Liver (tissue), 9 donors: ENCODE results near the gene ERGIC1. TPM values are rescaled to one million over a fixed set of nuclear protein-coding genes. Genes with fewer than 3 reads are reported as not detected.

ENCODE experiments used
- DNase-seq: peaks from one replicate; pipeline ENCODE4 v3.0.0-alpha.2; 2017; ENCODE audit warnings: low spot score
- H3K27ac ChIP-seq, 2 donors: one replicate each; pipeline ENCODE4 v1.7.0; 2013; ENCODE audit warnings: inconsistent platforms in 2 of 2, low read length in 2 of 2, control low read depth in 1 of 2, low read depth in 1 of 2, mild to moderate bottlenecking in 1 of 2
- H3K27me3 ChIP-seq, 4 donors: one replicate each; pipeline versions ENCODE4 v1.6.1 to v1.7.0; 2013; ENCODE audit warnings: low read length in 3 of 4, inconsistent platforms in 1 of 4, mild to moderate bottlenecking in 1 of 4, moderate library complexity in 1 of 4; ENCODE audit not compliant: control insufficient read depth in 4 of 4, insufficient read depth in 4 of 4
- H3K36me3 ChIP-seq, 4 donors: one replicate each; pipeline versions ENCODE4 v1.6.1 to v1.7.0; 2013; ENCODE audit warnings: low read length in 3 of 4, mild to moderate bottlenecking in 3 of 4, low read depth in 1 of 4, moderate library complexity in 1 of 4; ENCODE audit not compliant: control insufficient read depth in 4 of 4, insufficient read depth in 3 of 4
- H3K4me1 ChIP-seq, 4 donors: one replicate each; pipeline versions ENCODE4 v1.6.1 to v1.7.0; 2013; ENCODE audit warnings: low read length in 3 of 4, mild to moderate bottlenecking in 3 of 4, moderate library complexity in 1 of 4; ENCODE audit not compliant: control insufficient read depth in 4 of 4, insufficient read depth in 4 of 4
- H3K4me3 ChIP-seq, 3 donors: one replicate each; pipeline versions ENCODE4 v1.6.1 to v1.7.0; 2013; ENCODE audit warnings: low read length in 3 of 3, control low read depth in 1 of 3, low read depth in 1 of 3, mild to moderate bottlenecking in 1 of 3
- H3K9ac ChIP-seq, 2 donors: one replicate each; pipeline ENCODE4 v1.7.0; 2013; ENCODE audit warnings: low read length in 2 of 2, mild to moderate bottlenecking in 2 of 2, moderate library complexity in 2 of 2, control low read depth in 1 of 2, low read depth in 1 of 2
- H3K9me3 ChIP-seq, 4 donors: one replicate each; pipeline versions ENCODE4 v1.6.1 to v1.7.0; 2013; ENCODE audit warnings: low read length in 3 of 4; ENCODE audit not compliant: control insufficient read depth in 4 of 4
- CTCF ChIP-seq: fragments of 150-350 bp; IDR thresholded peaks from 2 replicates; pipeline ENCODE4 v1.5.1; 2017; ENCODE audit warnings: improper control_type of control experiment, low read depth, low read length; ENCODE audit not compliant: missing input control
- EGR1 ChIP-seq, 2 donors: IDR thresholded peaks; 2 replicates each; pipeline ENCODE4 v1.6.1; 2016 to 2018; ENCODE audit warnings: antibody characterized with exemption in 2 of 2, low read depth in 2 of 2
- FOXA1 ChIP-seq: IDR thresholded peaks from 2 replicates; pipeline ENCODE4 v1.6.1; 2016; ENCODE audit warnings: antibody characterized with exemption
- FOXA2 ChIP-seq: IDR thresholded peaks from 2 replicates; pipeline ENCODE4 v1.6.1; 2016; ENCODE audit warnings: antibody characterized with exemption
- HNF4A ChIP-seq, 2 donors: conservative IDR thresholded peaks; 2 replicates each; pipeline ENCODE4 v1.6.1; 2016; ENCODE audit warnings: antibody characterized with exemption in 2 of 2, mild to moderate bottlenecking in 2 of 2
- HNF4G ChIP-seq: IDR thresholded peaks from 2 replicates; pipeline ENCODE4 v1.6.1; 2016; ENCODE audit warnings: antibody characterized with exemption
- JUND ChIP-seq, 2 donors: IDR thresholded peaks; 2 replicates each; pipeline ENCODE4 v1.6.1; 2016; ENCODE audit warnings: antibody characterized with exemption in 2 of 2
- RAD21 ChIP-seq, 2 donors: IDR thresholded peaks; 2 replicates each; pipeline ENCODE4 v1.6.1; 2016; ENCODE audit warnings: antibody characterized with exemption in 2 of 2, mild to moderate bottlenecking in 2 of 2
- REST ChIP-seq: IDR thresholded peaks from 2 replicates; pipeline ENCODE4 v1.6.1; 2016; ENCODE audit warnings: antibody characterized with exemption, mild to moderate bottlenecking
- RXRA ChIP-seq, 2 donors: IDR thresholded peaks; 2 replicates each; pipeline ENCODE4 v1.6.1; 2017 to 2018; ENCODE audit warnings: antibody characterized with exemption in 2 of 2, mild to moderate bottlenecking in 1 of 2
- TAF1 ChIP-seq: conservative IDR thresholded peaks from 2 replicates; pipeline ENCODE4 v1.6.1; 2016; ENCODE audit warnings: antibody characterized with exemption, mild to moderate bottlenecking
- YY1 ChIP-seq: IDR thresholded peaks from 2 replicates; pipeline ENCODE4 v1.6.1; 2016; ENCODE audit warnings: antibody characterized with exemption, mild to moderate bottlenecking
- ZBTB33 ChIP-seq: IDR thresholded peaks from 2 replicates; pipeline ENCODE4 v1.6.1; 2016; ENCODE audit warnings: antibody characterized with exemption
- WGBS: extraction: QIAGEN DNeasy Blood & Tissue Kit; methylation state at CpG from one replicate; pipeline ENCODE4 v1.1.7; 2013; 5-methylcytosine and 5-hydroxymethylcytosine counted together
- polyA plus RNA-seq, 2 donors: library from polyadenylated mRNA; stranded (reverse) in 1 of 2; unstranded in 1 of 2; fragments of 200-250 nt in 1 of 2; fragments of >200 nt in 1 of 2; fragmentation: Nextera tagmentation in 1 of 2; extraction: Ambion mirVana in 1 of 2; gene quantifications; one replicate each; pipeline versions ENCODE4 v1.2.1 to v1.2.3, GENCODE V29; 2013 to 2015
- total RNA-seq, 2 donors: library from RNA; depleted of rRNA; stranded (reverse); fragments of >200 nt; gene quantifications; one replicate each; pipeline ENCODE4 v1.2.3, GENCODE V29; 2014
- donor health status: healthy.
- donor health status: healthy.
- donor health status: healthy.
- donor health status: healthy.
- donor health status: healthy.

The ERGIC1 gene
- total and polyA plus RNA-seq, 4 donors: 45.4 to 155 (median 101) TPM

- H3K4me3 ChIP-seq: no peak overlapping the region
- no peaks in the 10 kb centered on the region for H3K4me1 ChIP-seq
- no peaks in the 10 kb centered on the region for H3K9me3 ChIP-seq
- peaks cover 6 to 60% (median 25%) of the 10 kb centered on the region in 4 donors for H3K36me3 ChIP-seq
- H3K27me3 ChIP-seq: no peaks in the 10 kb centered on the region
- no peak for DNase-seq
- H3K9ac ChIP-seq: no peak overlapping the region
- TF ChIP-seq ZBTB33: no peak
- TF ChIP-seq CTCF: no peak
- TF ChIP-seq TAF1: no peak
- TF ChIP-seq EGR1 (IDR thresholded peaks at IDR 0.05; ENCODE audit: low read depth in 2 of 2): no peak
- no peak for TF ChIP-seq YY1
- no peak for TF ChIP-seq RAD21 (IDR thresholded peaks at IDR 0.05)
- no peak for TF ChIP-seq REST
- no peak for TF ChIP-seq FOXA1
- TF ChIP-seq FOXA2: no peak
- TF ChIP-seq RXRA (IDR thresholded peaks at IDR 0.05): no peak
- 95% methylated on average over 15 of the region's 15 CpGs for WGBS
- no peak overlapping the region for H3K27ac ChIP-seq
Observed at GRCh38 chr5:172940268-172941066, 106.4 kb downstream of the ERGIC1 start.

GRCh38 chr5:172941067-172941516, 107.0 kb downstream of the ERGIC1 start:
- no peaks in the 10 kb centered on the region for H3K9me3 ChIP-seq
- H3K4me3 ChIP-seq: no peak overlapping the region
- WGBS: 62% methylated on average over 4 of the region's 4 CpGs
- H3K27ac ChIP-seq: no peak overlapping the region
- TF ChIP-seq JUND (IDR thresholded peaks at IDR 0.05) (no peak), EGR1 (IDR thresholded peaks at IDR 0.05; ENCODE audit: low read depth in 2 of 2) (no peak), HNF4A (conservative IDR thresholded peaks at IDR 0.05) (no peak), CTCF (no peak), ZBTB33 (no peak), RXRA (IDR thresholded peaks at IDR 0.05) (no peak), RAD21 (IDR thresholded peaks at IDR 0.05) (no peak), HNF4G (no peak), YY1 (no peak)
- H3K27me3 ChIP-seq: no peaks in the 10 kb centered on the region
- no peaks in the 10 kb centered on the region for H3K4me1 ChIP-seq
- no peak overlapping the region for H3K9ac ChIP-seq
- DNase-seq: no peak
- H3K36me3 ChIP-seq: peaks cover 9 to 59% (median 22%) of the 10 kb centered on the region in 4 donors
